K562 (cell line): Measurements from ENCODE around the gene PPP1R14C. TPM values are rescaled to one million over a fixed set of nuclear protein-coding genes. Genes with fewer than 3 reads are reported as not detected.

Experiments used
- ATAC-seq: fragments of 200-7000 bp; cut with Tn5 transposase; 3 replicates; pipeline ENCODE4 v1.9.1; 2020; ENCODE audit warnings: moderate library complexity
- BruUV-seq: library from RNA; stranded (reverse); fragments of 400-500 nt; replicated peaks from 2 replicates; lab custom pipeline; 2021; lab: Mats Ljungman, UMichigan
- CTCF ChIA-PET: fragments of 300-600 bp; formaldehyde crosslinking; extraction: SDS; loops from one replicate; lab custom pipeline; 2021; ENCODE audit warnings: low intra/inter-chr PET ratio; lab: Yijun Ruan, JAX
- POLR2A ChIA-PET: fragments of 300-600, 350-650 bp; sonication (Branson Sonifier 250); formaldehyde crosslinking; extraction: SDS; loops from one replicate; lab custom pipeline; 2021; ENCODE audit warnings: antibody characterized with exemption, inconsistent platforms; lab: Yijun Ruan, JAX
- DNase-seq, 4 experiments: peaks; one replicate each; pipeline versions ENCODE4 v3.0.0 to v3.0.0-alpha.2; 2011 to 2018; ENCODE audit warnings: low spot score in 3 of 4, mixed read lengths in 3 of 4; ENCODE audit errors: extremely low read depth in 1 of 4
- FAIRE-seq: peaks from 2 replicates; lab custom pipeline; 2011; peaks lifted over from hg19 to GRCh38; lab: Jason Lieb, UNC
- H2AFZ ChIP-seq: 2 replicates; pipeline ENCODE4 v1.6.0; 2011; ENCODE audit warnings: low read depth, low read length, control low read depth, inconsistent platforms
- H3K27ac ChIP-seq: fragments of 200-600 bp; 3 replicates; pipeline ENCODE4 v1.8.0; 2011; ENCODE audit warnings: low read depth, mild to moderate bottlenecking, control low read depth, inconsistent platforms, low read length, moderate library complexity, mixed read lengths; ENCODE audit errors: extremely low read depth
- H3K27me3 ChIP-seq, 2 experiments: fragments of 300-600 bp in 1 of 2; 2 replicates in 1 of 2; 3 replicates in 1 of 2; pipeline versions ENCODE4 v1.6.0 to v1.8.0; 2011; ENCODE audit warnings: inconsistent platforms in 2 of 2, low read length in 2 of 2, mild to moderate bottlenecking in 1 of 2, mixed read lengths in 1 of 2, moderate library complexity in 1 of 2; ENCODE audit not compliant: control insufficient read depth in 2 of 2, insufficient read depth in 2 of 2
- H3K36me3 ChIP-seq: fragments of 300-600 bp; 3 replicates; pipeline ENCODE4 v1.8.0; 2011; ENCODE audit warnings: mild to moderate bottlenecking, low read length, inconsistent platforms; ENCODE audit not compliant: control insufficient read depth, insufficient read depth
- H3K4me1 ChIP-seq, 2 experiments: fragments of 200-600 bp in 1 of 2; replicated peaks in 1 of 2; 2 replicates in 1 of 2; 3 replicates in 1 of 2; pipeline versions ENCODE4 v1.5.1 to v1.8.0; 2011; ENCODE audit warnings: inconsistent platforms in 2 of 2, low read length in 2 of 2, mild to moderate bottlenecking in 1 of 2, mixed read lengths in 1 of 2, moderate library complexity in 1 of 2; ENCODE audit not compliant: control insufficient read depth in 2 of 2, insufficient read depth in 2 of 2
- H3K4me2 ChIP-seq: 2 replicates; pipeline ENCODE4 v1.6.1; 2011; ENCODE audit warnings: low read length, control low read depth, inconsistent platforms, mixed read lengths; ENCODE audit not compliant: insufficient read depth
- H3K4me3 ChIP-seq: fragments of 200-600 bp; sonication (generic), shearing (Covaris generic); 2 replicates; pipeline ENCODE4 v1.5.1; 2016; ENCODE audit warnings: control low read depth, inconsistent platforms
- H3K79me2 ChIP-seq: fragments of 200-600 bp; 3 replicates; pipeline ENCODE4 v1.8.0; 2011; ENCODE audit warnings: low read length, inconsistent platforms; ENCODE audit not compliant: control insufficient read depth, insufficient read depth
- H3K9ac ChIP-seq, 2 experiments: 2 replicates each; pipeline versions ENCODE4 v1.6.0 to v1.6.1; 2011; ENCODE audit warnings: low read depth in 2 of 2, low read length in 2 of 2, control low read depth in 1 of 2, inconsistent platforms in 1 of 2, mild to moderate bottlenecking in 1 of 2, mixed read lengths in 1 of 2; ENCODE audit not compliant: insufficient read depth in 1 of 2
- H3K9me1 ChIP-seq: one replicate; pipeline ENCODE4 v1.6.0; 2011; ENCODE audit warnings: inconsistent platforms, mild to moderate bottlenecking, low read length, moderate library complexity; ENCODE audit not compliant: control insufficient read depth, insufficient read depth
- H3K9me3 ChIP-seq: replicated peaks from 2 replicates; pipeline ENCODE4 v1.5.1; 2011; ENCODE audit warnings: low read depth, low read length, inconsistent platforms; ENCODE audit not compliant: control insufficient read depth, insufficient read depth
- H4K20me1 ChIP-seq: replicated peaks from 2 replicates; pipeline ENCODE4 v1.6.1; 2011; ENCODE audit warnings: low read length, inconsistent platforms, mixed read lengths; ENCODE audit not compliant: control insufficient read depth, insufficient read depth
- BCL6 ChIP-seq: fragments of 250-450 bp; sonication (Bioruptor Pico); IDR thresholded peaks from 2 replicates; pipeline ENCODE4 v1.4.0; 2020
- KDM1A ChIP-seq, 2 experiments: fragments of 450-650 bp; IDR thresholded peaks; 2 replicates each; pipeline ENCODE4 v1.6.1; 2016; ENCODE audit warnings: mild to moderate bottlenecking in 2 of 2
- KLF13 ChIP-seq: fragments of 450-650 bp; IDR thresholded peaks from 2 replicates; pipeline ENCODE4 v1.6.1; 2016; ENCODE audit warnings: missing genetic modification characterization, low read depth, mild to moderate bottlenecking, missing compliant biosample characterization, moderate library complexity, borderline replicate concordance
- NCOA4 ChIP-seq: fragments of 450-650 bp; IDR thresholded peaks from 2 replicates; pipeline ENCODE4 v1.6.1; 2018; ENCODE audit warnings: mild to moderate bottlenecking; ENCODE audit not compliant: partially characterized antibody
- POLR2B ChIP-seq: fragments of 450-650 bp; IDR thresholded peaks from 2 replicates; pipeline ENCODE4 v1.6.1; 2018; ENCODE audit warnings: low read depth; ENCODE audit not compliant: partially characterized antibody
- WGBS: fragments of 100-300 bp; shearing (Covaris generic); methylation state at CpG from one replicate; pipeline ENCODE4 v1.1.6; 2016; ENCODE audit warnings: low coverage, mixed read lengths; ENCODE audit not compliant: insufficient coverage; ENCODE audit errors: missing lambda C conversion rate; 5-methylcytosine and 5-hydroxymethylcytosine counted together
- in situ Hi-C: fragments of 300-500 bp; cut with MboI; formaldehyde crosslinking; loops from 4 replicates; pipeline ENCODE4 v1.15.0; 2018; ENCODE audit warnings: inconsistent platforms, mixed read lengths
- intact Hi-C: fragments of 100-400 bp; cut with micrococcal nuclease; formaldehyde crosslinking; loops from 2 replicates; pipeline ENCODE4 v1.14.2; 2022
- polyA plus RNA-seq, 8 experiments: library from polyadenylated mRNA; depleted of rRNA in 4 of 8; stranded (reverse) in 5 of 8; unstranded in 3 of 8; fragments of >200 nt; fragmentation: Nextera tagmentation in 2 of 8; fragmentation: Illumina TruSeq in 1 of 8; extraction: Ambion mirVana in 2 of 8; extraction: Trizol in 1 of 8; gene quantifications; 2 replicates each; pipeline versions ENCODE4 v1.2.1 to v1.2.3, GENCODE V29; 2011 to 2014; ENCODE audit warnings: inconsistent platforms in 1 of 8, missing spikeins in 1 of 8
- total RNA-seq, 7 experiments: library from RNA; depleted of rRNA in 6 of 7; stranded (reverse); fragments of >200 nt in 6 of 7; fragmentation: Illumina TruSeq in 2 of 7; extraction: Trizol in 2 of 7; gene quantifications; 2 replicates each; pipeline versions ENCODE4 v1.2.1 to v1.2.3, GENCODE V29; 2011 to 2021; ENCODE audit warnings: low replicate concordance in 1 of 7

PPP1R14C gene
- total and polyA plus RNA-seq, 9 of the 15 experiments (the other 6 are each of a cell fraction or from before 2014, with no cell fraction given) = 4.5 to 16.6 (median 11.9) TPM

GRCh38 chr6:150261997-150262697 lies 119.3 kb downstream of the PPP1R14C start:
- ChIA-PET POLR2A (interaction anchor here (0.6 to 0.9 kb wide), 3 partner anchors 10 to 14 kb away, joined by 3 read pairs; no protein-coding TSS in a partner anchor), CTCF (no interaction called here)
- no peak overlapping the region for H3K4me2 ChIP-seq
- no peak overlapping the region for H3K4me3 ChIP-seq
- DNase-seq (no peak), FAIRE-seq (no peak), ATAC-seq (no peak)
- peaks cover 13 to 17% of the 10 kb centered on the region in 2 experiments for H3K4me1 ChIP-seq
- in situ Hi-C loops = no loop called here
- H3K27me3 ChIP-seq = no peaks in the 10 kb centered on the region
- no peak overlapping the region for H2AFZ ChIP-seq
- no TSS peak for BruUV-seq
- H3K9me3 ChIP-seq = no peaks in the 10 kb centered on the region
- WGBS = 69% methylated on average over 16 of the region's 16 CpGs
- H3K9ac ChIP-seq = peak overlapping the region in 1 of 2 experiments; percentile 19; a peak in 1 of 4 replicates
- no peak overlapping the region for H3K27ac ChIP-seq
- H3K9me1 ChIP-seq = no peaks in the 10 kb centered on the region
- no peaks in the 10 kb centered on the region for H4K20me1 ChIP-seq
- no peaks in the 10 kb centered on the region for H3K79me2 ChIP-seq
- no peak for TF ChIP-seq KDM1A (IDR thresholded peaks at IDR 0.05)
- no peak for TF ChIP-seq POLR2B
- TF ChIP-seq BCL6 (CRISPR knock-in tag) = no peak
- no peak for TF ChIP-seq KLF13 (tag)
- no peak for TF ChIP-seq NCOA4
- TF ChIP-seq, all 486 proteins: peak for 0
- intact Hi-C loops = no loop called here
- no peaks in the 10 kb centered on the region for H3K36me3 ChIP-seq
